HepG2 (cell line): ENCODE measurements around the gene CREB1. TPM values are rescaled to one million over a fixed set of nuclear protein-coding genes. Genes with fewer than 3 reads are reported as not detected.
A peak's percentile ranks its signal among the peaks of the same experiment; 100 is the strongest.

Experiments used
- ATF7-NPFF ChIP-seq: sonication (generic); formaldehyde crosslinking; IDR thresholded peaks from 2 replicates; pipeline ENCODE4 v1.8.1; 2023; ENCODE audit warnings: mild to moderate bottlenecking, low read depth, missing genetic modification reagents, moderate library complexity
- DPF2 ChIP-seq: sonication (generic); formaldehyde crosslinking; IDR thresholded peaks from 2 replicates; pipeline ENCODE4 v1.4.0; 2020; ENCODE audit warnings: mild to moderate bottlenecking, low read depth, missing genetic modification reagents, borderline replicate concordance
- ELF4 ChIP-seq: sonication (generic); formaldehyde crosslinking; IDR thresholded peaks from 2 replicates; pipeline ENCODE4 v1.5.0; 2020; ENCODE audit warnings: missing genetic modification reagents, mild to moderate bottlenecking, moderate library complexity, borderline replicate concordance
- HOXD1 ChIP-seq: sonication (generic); formaldehyde crosslinking; IDR thresholded peaks from 2 replicates; pipeline ENCODE4 v1.5.0; 2020; ENCODE audit warnings: missing genetic modification reagents
- KLF13 ChIP-seq: sonication (generic); formaldehyde crosslinking; IDR thresholded peaks from 2 replicates; pipeline ENCODE4 v1.4.0; 2020; ENCODE audit warnings: mild to moderate bottlenecking, missing genetic modification reagents
- SRSF1 ChIP-seq: fragments of 200-400 bp; formaldehyde crosslinking; optimal IDR thresholded peaks from 2 replicates; pipeline ENCODE3; 2017; ENCODE audit warnings: mild to moderate bottlenecking, low read depth, low read length, moderate library complexity
- ZNF136 ChIP-seq: sonication (generic); formaldehyde crosslinking; IDR thresholded peaks from 2 replicates; pipeline ENCODE4 v1.8.1; 2022; ENCODE audit warnings: low read depth, mild to moderate bottlenecking, moderate library complexity, missing genetic modification reagents
- ZNF274 ChIP-seq: sonication (generic); formaldehyde crosslinking; IDR thresholded peaks from 2 replicates; pipeline ENCODE4 v1.5.1; 2020; ENCODE audit warnings: mild to moderate bottlenecking, missing genetic modification reagents
- ZNF33A ChIP-seq: sonication (generic); formaldehyde crosslinking; IDR thresholded peaks from 2 replicates; pipeline ENCODE4 v1.5.1; 2020; ENCODE audit warnings: missing genetic modification reagents, mild to moderate bottlenecking, moderate library complexity, borderline replicate concordance
- ZNF670 ChIP-seq: sonication (generic); formaldehyde crosslinking; IDR thresholded peaks from 2 replicates; pipeline ENCODE4 v1.8.0; 2022; ENCODE audit warnings: mild to moderate bottlenecking, missing genetic modification reagents, borderline replicate concordance
- polyA plus RNA-seq, 8 experiments: library from polyadenylated mRNA; depleted of rRNA in 3 of 8; stranded (reverse) in 7 of 8; unstranded in 1 of 8; fragments of >200 nt; fragmentation: Illumina TruSeq in 4 of 8; extraction: Trizol in 4 of 8; gene quantifications; 2 replicates each; pipeline versions ENCODE4 v1.2.1 to v1.2.3, GENCODE V29; 2011 to 2016; ENCODE audit warnings: low read depth in 4 of 8, missing spikeins in 1 of 8, mixed read lengths in 1 of 8; ENCODE audit not compliant: insufficient read depth in 1 of 8
- total RNA-seq, 5 experiments: library from RNA; depleted of rRNA; stranded (reverse); fragments of >200 nt; fragmentation: Illumina TruSeq; extraction: Trizol; gene quantifications; 2 replicates each; pipeline ENCODE4 v1.2.3, GENCODE V29; 2016; ENCODE audit warnings: low read depth in 1 of 5
- TF ChIP-seq, protein P1 (sequence below): sonication (generic); formaldehyde crosslinking; IDR thresholded peaks from 2 replicates; pipeline ENCODE4 v1.9.0; 2021; ENCODE audit warnings: missing genetic modification reagents, mild to moderate bottlenecking, borderline replicate concordance
- TF ChIP-seq, protein P2 (sequence below): IDR thresholded peaks from 2 replicates; pipeline ENCODE4 v1.6.1; 2016; ENCODE audit warnings: low read depth, missing genetic modification reagents, missing compliant biosample characterization
- TF ChIP-seq, protein P3 (sequence below): sonication (generic); formaldehyde crosslinking; IDR thresholded peaks from 2 replicates; pipeline ENCODE4 v1.5.0; 2020; ENCODE audit warnings: missing genetic modification reagents, mild to moderate bottlenecking, borderline replicate concordance
- TF ChIP-seq, protein P4 (sequence below): sonication (generic); formaldehyde crosslinking; IDR thresholded peaks from 2 replicates; pipeline ENCODE4 v1.4.0; 2020; ENCODE audit warnings: mild to moderate bottlenecking, missing genetic modification reagents
- TF ChIP-seq, protein P5 (sequence below): sonication (generic); formaldehyde crosslinking; IDR thresholded peaks from 2 replicates; pipeline ENCODE4 v1.4.0; 2020; ENCODE audit warnings: mild to moderate bottlenecking, missing genetic modification reagents

CREB1 gene
- total and polyA plus RNA-seq, 2 of the 13 experiments (the other 11 are each of a cell fraction or from before 2014, with no cell fraction given), result 51.8 to 51.9 TPM

DNA sequence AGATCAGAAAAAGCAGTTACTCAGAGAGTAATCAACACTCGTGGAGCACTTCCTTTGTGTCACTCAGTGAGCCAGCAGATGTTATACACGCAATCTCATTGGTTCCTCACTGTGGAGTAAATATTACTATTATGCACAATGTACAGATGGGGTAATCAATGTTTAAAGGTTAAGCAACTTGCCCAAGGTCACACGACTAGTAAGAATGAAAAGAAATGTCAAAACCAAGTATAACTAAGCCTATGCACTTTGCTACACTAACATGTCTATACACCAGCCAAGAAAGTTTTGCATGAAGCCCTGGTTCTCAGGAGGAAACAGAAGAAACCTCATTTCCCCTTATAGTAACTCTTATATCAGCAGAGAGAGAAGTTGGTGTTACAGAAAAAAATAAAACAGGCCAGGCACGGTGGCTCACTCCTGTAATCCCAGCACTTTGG, 90.0 kb downstream of the CREB1 start (continued):
- TF ChIP-seq, protein P1, sequence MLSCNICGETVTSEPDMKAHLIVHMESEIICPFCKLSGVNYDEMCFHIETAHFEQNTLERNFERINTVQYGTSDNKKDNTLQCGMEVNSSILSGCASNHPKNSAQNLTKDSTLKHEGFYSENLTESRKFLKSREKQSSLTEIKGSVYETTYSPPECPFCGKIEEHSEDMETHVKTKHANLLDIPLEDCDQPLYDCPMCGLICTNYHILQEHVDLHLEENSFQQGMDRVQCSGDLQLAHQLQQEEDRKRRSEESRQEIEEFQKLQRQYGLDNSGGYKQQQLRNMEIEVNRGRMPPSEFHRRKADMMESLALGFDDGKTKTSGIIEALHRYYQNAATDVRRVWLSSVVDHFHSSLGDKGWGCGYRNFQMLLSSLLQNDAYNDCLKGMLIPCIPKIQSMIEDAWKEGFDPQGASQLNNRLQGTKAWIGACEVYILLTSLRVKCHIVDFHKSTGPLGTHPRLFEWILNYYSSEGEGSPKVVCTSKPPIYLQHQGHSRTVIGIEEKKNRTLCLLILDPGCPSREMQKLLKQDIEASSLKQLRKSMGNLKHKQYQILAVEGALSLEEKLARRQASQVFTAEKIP (CRISPR knock-in tag), result no peak
- TF ChIP-seq KLF13 (CRISPR knock-in tag) (no peak), SRSF1 (no peak), ZNF274 (no peak), DPF2 (CRISPR knock-in tag) (peak; percentile 32; the same call in 1 of the 2 replicates), HOXD1 (CRISPR knock-in tag) (no peak), ZNF33A (CRISPR knock-in tag) (no peak), ATF7-NPFF (no peak), ZNF136 (CRISPR knock-in tag) (no peak), ELF4 (CRISPR knock-in tag) (no peak), ZNF670 (no peak)
- TF ChIP-seq, protein P2, sequence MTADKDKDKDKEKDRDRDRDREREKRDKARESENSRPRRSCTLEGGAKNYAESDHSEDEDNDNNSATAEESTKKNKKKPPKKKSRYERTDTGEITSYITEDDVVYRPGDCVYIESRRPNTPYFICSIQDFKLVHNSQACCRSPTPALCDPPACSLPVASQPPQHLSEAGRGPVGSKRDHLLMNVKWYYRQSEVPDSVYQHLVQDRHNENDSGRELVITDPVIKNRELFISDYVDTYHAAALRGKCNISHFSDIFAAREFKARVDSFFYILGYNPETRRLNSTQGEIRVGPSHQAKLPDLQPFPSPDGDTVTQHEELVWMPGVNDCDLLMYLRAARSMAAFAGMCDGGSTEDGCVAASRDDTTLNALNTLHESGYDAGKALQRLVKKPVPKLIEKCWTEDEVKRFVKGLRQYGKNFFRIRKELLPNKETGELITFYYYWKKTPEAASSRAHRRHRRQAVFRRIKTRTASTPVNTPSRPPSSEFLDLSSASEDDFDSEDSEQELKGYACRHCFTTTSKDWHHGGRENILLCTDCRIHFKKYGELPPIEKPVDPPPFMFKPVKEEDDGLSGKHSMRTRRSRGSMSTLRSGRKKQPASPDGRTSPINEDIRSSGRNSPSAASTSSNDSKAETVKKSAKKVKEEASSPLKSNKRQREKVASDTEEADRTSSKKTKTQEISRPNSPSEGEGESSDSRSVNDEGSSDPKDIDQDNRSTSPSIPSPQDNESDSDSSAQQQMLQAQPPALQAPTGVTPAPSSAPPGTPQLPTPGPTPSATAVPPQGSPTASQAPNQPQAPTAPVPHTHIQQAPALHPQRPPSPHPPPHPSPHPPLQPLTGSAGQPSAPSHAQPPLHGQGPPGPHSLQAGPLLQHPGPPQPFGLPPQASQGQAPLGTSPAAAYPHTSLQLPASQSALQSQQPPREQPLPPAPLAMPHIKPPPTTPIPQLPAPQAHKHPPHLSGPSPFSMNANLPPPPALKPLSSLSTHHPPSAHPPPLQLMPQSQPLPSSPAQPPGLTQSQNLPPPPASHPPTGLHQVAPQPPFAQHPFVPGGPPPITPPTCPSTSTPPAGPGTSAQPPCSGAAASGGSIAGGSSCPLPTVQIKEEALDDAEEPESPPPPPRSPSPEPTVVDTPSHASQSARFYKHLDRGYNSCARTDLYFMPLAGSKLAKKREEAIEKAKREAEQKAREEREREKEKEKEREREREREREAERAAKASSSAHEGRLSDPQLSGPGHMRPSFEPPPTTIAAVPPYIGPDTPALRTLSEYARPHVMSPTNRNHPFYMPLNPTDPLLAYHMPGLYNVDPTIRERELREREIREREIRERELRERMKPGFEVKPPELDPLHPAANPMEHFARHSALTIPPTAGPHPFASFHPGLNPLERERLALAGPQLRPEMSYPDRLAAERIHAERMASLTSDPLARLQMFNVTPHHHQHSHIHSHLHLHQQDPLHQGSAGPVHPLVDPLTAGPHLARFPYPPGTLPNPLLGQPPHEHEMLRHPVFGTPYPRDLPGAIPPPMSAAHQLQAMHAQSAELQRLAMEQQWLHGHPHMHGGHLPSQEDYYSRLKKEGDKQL (CRISPR knock-in tag), result peak; percentile 30; the same call in 1 of the 2 replicates
- TF ChIP-seq, protein P3, sequence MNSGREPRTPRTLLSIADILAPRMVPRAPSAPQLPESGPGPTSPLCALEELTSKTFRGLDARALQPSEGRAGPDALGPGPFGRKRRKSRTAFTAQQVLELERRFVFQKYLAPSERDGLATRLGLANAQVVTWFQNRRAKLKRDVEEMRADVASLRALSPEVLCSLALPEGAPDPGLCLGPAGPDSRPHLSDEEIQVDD (CRISPR knock-in tag), result no peak
- TF ChIP-seq, protein P4, sequence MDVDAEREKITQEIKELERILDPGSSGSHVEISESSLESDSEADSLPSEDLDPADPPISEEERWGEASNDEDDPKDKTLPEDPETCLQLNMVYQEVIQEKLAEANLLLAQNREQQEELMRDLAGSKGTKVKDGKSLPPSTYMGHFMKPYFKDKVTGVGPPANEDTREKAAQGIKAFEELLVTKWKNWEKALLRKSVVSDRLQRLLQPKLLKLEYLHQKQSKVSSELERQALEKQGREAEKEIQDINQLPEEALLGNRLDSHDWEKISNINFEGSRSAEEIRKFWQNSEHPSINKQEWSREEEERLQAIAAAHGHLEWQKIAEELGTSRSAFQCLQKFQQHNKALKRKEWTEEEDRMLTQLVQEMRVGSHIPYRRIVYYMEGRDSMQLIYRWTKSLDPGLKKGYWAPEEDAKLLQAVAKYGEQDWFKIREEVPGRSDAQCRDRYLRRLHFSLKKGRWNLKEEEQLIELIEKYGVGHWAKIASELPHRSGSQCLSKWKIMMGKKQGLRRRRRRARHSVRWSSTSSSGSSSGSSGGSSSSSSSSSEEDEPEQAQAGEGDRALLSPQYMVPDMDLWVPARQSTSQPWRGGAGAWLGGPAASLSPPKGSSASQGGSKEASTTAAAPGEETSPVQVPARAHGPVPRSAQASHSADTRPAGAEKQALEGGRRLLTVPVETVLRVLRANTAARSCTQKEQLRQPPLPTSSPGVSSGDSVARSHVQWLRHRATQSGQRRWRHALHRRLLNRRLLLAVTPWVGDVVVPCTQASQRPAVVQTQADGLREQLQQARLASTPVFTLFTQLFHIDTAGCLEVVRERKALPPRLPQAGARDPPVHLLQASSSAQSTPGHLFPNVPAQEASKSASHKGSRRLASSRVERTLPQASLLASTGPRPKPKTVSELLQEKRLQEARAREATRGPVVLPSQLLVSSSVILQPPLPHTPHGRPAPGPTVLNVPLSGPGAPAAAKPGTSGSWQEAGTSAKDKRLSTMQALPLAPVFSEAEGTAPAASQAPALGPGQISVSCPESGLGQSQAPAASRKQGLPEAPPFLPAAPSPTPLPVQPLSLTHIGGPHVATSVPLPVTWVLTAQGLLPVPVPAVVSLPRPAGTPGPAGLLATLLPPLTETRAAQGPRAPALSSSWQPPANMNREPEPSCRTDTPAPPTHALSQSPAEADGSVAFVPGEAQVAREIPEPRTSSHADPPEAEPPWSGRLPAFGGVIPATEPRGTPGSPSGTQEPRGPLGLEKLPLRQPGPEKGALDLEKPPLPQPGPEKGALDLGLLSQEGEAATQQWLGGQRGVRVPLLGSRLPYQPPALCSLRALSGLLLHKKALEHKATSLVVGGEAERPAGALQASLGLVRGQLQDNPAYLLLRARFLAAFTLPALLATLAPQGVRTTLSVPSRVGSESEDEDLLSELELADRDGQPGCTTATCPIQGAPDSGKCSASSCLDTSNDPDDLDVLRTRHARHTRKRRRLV, result 0 out of 2 replicates have a peak, but pooled peaks have one; percentile 52
- TF ChIP-seq, protein P5, sequence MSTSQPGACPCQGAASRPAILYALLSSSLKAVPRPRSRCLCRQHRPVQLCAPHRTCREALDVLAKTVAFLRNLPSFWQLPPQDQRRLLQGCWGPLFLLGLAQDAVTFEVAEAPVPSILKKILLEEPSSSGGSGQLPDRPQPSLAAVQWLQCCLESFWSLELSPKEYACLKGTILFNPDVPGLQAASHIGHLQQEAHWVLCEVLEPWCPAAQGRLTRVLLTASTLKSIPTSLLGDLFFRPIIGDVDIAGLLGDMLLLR, result no peak
